Astrocyte of the spinal cord (primary cell): ENCODE results near the gene SPANXA1.
"Not testable (repeated sequence)": the region's sequence is repeated elsewhere in the genome, so short reads cannot be mapped to it uniquely, and the experiment has no call there.

Experiments used
- DNase-seq: peaks from one replicate; pipeline ENCODE4 v3.0.0; 2011; ENCODE audit warnings: low read depth, low spot score
- H3K4me3 ChIP-seq: 2 replicates; pipeline ENCODE4 v1.5.1; 2011; ENCODE audit warnings: low read depth, mild to moderate bottlenecking, low read length, moderate library complexity
- in situ Hi-C: cut with HindIII; loops from 2 replicates; pipeline ENCODE4 v1.10.0; 2017; ENCODE audit warnings: low sequenced_read_pairs
- TF ChIP-seq, protein P1 (sequence below): IDR thresholded peaks from 2 replicates; pipeline ENCODE4 v1.5.1; 2012; ENCODE audit warnings: low read depth, mild to moderate bottlenecking, low read length, inconsistent platforms

SPANXA1 gene, protein sequence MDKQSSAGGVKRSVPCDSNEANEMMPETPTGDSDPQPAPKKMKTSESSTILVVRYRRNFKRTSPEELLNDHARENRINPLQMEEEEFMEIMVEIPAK

DNA sequence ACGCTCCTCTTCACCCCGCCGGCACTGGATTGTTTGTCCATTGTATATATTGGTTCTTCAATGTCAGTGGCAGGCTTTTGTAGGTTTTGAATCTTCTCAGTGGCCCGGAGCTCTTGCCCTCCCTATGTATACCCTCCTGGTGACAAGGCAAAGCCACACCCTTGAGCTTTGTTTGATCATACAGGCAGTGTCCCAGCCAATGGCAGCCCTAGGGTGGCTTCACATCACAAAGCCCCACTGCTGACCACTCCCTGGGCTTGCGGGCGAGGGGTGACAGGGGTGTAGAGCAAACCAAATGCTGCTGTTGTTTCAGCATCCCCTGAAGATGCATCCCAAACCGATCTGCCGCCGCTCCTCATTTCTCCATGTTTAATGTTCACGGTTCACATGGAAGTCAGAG lies at the start of gene SPANXA1:
SPANXA1 (minus strand) TSS at position 101 of the 400 bp plus-strand sequence; CDS start at position 41, 60 bp downstream.
- H3K4me3 ChIP-seq, DNase-seq, in situ Hi-C loops: not testable (repeated sequence)

DNA sequence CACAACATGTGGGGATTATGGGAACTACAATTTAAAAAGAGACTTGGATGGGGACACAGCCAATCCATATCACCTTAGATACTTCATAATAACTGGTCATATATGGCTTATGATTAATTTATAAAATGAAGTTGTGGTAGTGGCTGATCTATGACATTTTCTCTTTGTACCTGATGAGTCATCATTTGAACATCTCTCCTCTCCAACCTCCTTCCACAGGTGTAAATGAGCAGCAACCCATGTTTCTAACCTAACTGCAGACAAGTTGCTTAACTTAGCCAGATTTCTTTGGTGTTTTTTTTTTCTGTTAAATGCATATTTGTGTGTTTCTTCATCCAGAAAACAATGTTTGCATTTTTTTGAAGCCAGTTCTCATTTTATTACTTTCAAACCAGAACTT lies 47.6 kb upstream of the SPANXA1 start:
- peak; percentile 24 for DNase-seq
- TF ChIP-seq, protein P1, sequence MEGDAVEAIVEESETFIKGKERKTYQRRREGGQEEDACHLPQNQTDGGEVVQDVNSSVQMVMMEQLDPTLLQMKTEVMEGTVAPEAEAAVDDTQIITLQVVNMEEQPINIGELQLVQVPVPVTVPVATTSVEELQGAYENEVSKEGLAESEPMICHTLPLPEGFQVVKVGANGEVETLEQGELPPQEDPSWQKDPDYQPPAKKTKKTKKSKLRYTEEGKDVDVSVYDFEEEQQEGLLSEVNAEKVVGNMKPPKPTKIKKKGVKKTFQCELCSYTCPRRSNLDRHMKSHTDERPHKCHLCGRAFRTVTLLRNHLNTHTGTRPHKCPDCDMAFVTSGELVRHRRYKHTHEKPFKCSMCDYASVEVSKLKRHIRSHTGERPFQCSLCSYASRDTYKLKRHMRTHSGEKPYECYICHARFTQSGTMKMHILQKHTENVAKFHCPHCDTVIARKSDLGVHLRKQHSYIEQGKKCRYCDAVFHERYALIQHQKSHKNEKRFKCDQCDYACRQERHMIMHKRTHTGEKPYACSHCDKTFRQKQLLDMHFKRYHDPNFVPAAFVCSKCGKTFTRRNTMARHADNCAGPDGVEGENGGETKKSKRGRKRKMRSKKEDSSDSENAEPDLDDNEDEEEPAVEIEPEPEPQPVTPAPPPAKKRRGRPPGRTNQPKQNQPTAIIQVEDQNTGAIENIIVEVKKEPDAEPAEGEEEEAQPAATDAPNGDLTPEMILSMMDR = no peak
- in situ Hi-C loops = no loop called here
- no peak overlapping the region for H3K4me3 ChIP-seq

DNA sequence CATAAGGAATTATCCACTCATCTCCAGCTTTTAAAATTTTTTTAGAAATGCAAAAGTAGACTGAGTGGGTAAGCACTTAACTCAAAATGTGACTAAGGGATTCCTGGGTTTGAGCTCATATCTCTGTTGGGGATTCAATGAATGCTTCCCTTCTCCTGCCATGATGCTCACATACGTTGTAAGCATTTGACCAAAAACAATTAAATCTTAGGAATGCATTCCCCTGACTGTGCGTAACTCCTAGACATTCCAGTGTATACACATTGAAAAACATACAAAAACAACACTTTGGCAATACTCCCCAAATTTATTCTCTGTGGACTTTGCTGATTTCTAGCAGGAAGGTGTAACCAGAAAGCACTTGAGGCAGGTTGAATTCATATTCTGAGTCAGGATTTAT lies 34.8 kb upstream of the SPANXA1 start:
- H3K4me3 ChIP-seq = no peak overlapping the region
- in situ Hi-C loops = no loop called here
- DNase-seq = peak; percentile 7
- TF ChIP-seq, protein P1 = no peak

DNA sequence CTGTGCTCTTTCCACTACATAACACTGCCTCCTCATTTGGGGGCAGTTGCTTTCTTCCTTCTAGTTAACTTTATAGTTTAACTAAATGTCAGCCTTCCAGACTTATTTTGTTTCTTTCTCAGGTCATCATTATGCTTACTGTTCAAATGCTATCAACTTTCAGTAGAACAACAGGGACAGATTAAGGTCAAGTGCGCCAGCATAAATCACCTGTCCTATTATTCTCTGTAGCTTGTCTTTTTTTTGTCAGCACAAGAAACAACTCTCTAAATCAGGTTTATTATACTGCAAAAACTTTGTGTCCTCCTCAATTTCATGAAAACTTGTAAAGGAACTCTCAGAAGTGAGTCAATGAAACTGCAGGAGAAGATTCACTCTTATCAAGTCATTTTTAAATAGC lies 24.6 kb upstream of the SPANXA1 start:
- in situ Hi-C loops = no loop called here
- no peak for DNase-seq
- no peak overlapping the region for H3K4me3 ChIP-seq
- TF ChIP-seq, protein P1 = no peak

DNA sequence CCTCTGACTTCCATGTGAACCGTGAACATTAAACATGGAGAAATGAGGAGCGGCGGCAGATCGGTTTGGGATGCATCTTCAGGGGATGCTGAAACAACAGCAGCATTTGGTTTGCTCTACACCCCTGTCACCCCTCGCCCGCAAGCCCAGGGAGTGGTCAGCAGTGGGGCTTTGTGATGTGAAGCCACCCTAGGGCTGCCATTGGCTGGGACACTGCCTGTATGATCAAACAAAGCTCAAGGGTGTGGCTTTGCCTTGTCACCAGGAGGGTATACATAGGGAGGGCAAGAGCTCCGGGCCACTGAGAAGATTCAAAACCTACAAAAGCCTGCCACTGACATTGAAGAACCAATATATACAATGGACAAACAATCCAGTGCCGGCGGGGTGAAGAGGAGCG lies 4.9 kb upstream of the SPANXA1 start, which contains the start of gene SPANXA2:
SPANXA2 (plus strand) TSS at position 301 of the 400 bp plus-strand sequence; CDS start at position 361, 60 bp downstream.
- in situ Hi-C loops, H3K4me3 ChIP-seq, DNase-seq: not testable (repeated sequence)

DNA sequence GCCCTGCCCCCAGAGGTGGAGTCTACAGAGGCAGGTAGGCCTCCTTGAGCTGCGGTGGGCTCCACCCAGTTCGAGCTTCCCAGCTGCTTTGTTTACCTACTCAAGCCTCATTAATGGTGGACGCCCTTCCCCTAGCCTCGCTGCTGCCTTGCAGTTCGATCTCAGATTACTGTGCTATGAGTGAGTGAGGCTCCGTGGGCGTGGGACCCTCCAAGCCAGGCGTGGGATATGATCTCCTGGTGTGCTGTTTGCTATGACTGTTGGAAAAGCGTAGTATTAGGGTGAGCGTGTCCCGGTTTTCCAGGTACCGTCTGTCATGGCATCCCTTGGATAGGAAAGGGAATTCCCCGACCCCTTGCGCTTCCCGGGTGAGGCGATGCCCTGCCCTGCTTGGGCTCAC lies 42.0 kb downstream of the SPANXA1 start:
- in situ Hi-C loops, DNase-seq, H3K4me3 ChIP-seq: not testable (repeated sequence)
